LNCAP (cell line): Measurements from ENCODE around the gene YBX2.

Source experiments
- TF ChIP-seq, protein P1 (sequence below): fragments of 450-650 bp; IDR thresholded peaks from 2 replicates; pipeline ENCODE4 v1.5.1; 2017; ENCODE audit warnings: mild to moderate bottlenecking

Gene YBX2

DNA sequence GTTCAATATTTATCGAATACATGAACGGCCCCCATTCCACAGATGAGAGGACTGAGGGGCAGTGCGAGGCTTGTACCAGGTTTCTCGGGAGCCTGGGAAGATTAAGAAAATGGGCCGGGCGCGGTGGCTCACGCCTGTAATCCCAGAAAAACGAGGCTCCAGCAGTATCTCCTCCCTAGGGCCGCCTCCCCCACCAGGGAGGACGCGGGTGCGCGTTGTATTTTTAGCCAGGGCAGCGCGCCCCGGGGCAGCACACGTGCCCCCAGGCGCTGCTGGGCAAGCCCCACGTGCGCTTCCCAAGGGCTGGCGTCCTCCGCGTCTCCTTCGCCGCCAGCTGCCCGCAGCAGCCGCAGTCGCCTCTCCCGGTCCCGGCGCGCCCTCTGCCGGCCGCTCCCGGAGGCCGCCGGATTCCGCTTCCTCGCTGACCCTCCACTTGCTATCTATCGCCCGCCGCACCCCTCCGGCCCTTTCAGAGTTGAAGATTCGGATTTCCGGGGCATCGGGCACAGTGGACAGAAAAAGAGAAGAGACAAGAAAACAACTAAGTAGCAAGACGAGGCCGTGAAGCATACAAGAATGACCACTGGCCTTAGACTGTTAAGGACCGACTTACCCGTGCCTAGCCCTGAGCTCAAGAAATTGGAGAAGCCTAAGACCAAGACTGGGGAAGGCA is 1.9 kb upstream of the YBX2 start:
- TF ChIP-seq, protein P1, sequence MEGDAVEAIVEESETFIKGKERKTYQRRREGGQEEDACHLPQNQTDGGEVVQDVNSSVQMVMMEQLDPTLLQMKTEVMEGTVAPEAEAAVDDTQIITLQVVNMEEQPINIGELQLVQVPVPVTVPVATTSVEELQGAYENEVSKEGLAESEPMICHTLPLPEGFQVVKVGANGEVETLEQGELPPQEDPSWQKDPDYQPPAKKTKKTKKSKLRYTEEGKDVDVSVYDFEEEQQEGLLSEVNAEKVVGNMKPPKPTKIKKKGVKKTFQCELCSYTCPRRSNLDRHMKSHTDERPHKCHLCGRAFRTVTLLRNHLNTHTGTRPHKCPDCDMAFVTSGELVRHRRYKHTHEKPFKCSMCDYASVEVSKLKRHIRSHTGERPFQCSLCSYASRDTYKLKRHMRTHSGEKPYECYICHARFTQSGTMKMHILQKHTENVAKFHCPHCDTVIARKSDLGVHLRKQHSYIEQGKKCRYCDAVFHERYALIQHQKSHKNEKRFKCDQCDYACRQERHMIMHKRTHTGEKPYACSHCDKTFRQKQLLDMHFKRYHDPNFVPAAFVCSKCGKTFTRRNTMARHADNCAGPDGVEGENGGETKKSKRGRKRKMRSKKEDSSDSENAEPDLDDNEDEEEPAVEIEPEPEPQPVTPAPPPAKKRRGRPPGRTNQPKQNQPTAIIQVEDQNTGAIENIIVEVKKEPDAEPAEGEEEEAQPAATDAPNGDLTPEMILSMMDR, result peak; percentile 74

GRCh38 chr17:7295230-7296180 is 1.1 kb upstream of the YBX2 start:
- TF ChIP-seq, protein P1, result no peak

DNA sequence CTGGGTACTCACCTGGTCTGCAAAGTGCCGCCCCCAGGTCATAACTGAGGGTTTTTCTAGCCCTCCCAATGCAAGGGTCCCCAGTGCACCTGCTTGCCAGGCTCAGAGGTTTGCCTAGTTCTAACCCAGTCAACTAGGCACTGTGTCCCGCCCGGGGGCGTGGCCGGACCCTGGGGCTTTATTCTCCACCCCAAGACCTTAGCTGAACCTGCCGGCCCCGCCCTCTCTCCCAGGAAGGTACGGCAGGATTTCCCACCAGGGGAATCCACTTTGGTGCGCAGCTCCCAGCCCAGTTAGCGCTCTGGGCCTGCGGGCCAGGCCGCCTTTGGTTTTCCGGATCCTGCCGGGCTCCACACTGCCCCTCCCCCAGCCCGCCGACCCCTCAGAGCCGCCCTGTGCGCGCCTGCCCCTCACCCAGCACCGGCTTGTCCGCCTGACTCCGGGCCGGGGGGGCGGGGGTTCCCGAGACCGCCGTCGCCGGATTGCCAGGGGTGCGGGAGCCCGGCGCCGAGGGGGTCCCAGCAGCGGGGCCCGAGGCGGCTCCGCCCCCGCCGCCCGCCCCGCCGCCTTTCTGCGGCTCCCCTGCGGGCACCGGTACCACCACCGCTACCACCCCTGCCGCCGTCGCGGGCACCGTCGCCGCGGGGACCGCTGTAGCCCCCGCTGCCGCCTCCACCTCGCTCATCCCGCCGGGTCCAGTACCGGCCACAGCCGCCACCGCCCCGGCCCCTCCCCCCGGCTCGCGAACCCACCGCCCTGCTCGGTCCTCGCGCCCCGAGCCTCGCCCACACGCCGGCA is 424 bp downstream of the YBX2 start:
- TF ChIP-seq, protein P1, result no peak

DNA sequence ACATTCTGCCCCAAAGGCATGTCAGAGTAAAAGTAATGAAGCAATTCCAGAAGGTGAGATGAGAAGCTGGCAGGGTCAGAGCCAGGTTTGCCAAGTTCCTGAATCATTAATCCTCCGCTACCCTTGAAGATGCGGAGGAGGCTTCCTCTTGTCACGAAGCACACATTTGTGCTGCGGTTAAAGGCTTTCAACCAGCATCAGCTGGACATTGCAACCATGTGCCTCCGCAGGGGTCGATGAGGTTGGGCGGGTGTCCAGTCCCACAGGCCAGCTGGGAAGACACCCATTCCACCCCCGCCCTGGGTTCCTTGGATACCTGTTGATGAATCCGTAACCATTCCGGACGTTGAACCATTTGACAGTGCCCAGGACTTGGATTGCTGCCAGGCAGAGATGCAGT is 1.3 kb downstream of the YBX2 start:
- TF ChIP-seq, protein P1, result no peak

DNA sequence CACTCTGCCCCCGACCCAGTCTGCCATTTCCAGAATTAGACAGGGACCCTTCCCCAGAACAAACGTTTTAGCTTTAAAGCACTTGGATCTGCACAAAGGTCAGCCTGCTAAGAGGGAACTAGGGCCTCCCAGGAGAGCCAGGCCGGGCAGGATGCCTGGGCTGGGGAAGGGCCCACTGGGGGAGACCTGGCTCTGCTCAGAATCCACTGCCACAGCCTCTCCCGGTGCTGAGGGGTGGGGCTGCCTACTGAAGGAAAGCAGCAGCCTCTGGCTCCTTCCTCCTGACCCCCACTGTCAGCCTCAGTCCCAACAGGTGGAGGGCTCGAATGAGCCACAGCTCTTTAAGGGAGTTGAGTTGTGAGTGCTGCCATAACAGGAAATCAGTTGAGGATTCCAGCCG is 1.7 kb downstream of the YBX2 start:
- TF ChIP-seq, protein P1, result no peak

DNA sequence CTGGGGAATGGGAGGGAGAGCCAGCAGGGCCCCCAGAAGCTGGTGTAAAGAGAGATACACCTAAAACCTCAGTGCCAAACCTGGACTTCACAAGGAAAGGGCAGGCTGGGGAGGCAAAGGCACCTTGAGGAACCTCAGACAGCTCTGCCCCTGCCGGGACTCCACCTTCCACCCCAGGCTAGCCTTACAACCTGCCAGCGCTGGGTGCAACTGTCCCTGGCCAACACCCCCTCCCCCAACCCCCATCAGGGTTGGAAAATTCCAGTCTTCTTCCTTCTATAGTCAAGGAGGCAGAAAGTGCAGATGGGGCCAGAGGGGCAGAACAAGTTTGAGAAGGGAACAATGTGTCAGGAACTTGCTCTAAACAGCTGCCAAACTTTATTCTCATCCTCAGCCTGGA is 2.2 kb downstream of the YBX2 start:
- TF ChIP-seq, protein P1, result no peak

DNA sequence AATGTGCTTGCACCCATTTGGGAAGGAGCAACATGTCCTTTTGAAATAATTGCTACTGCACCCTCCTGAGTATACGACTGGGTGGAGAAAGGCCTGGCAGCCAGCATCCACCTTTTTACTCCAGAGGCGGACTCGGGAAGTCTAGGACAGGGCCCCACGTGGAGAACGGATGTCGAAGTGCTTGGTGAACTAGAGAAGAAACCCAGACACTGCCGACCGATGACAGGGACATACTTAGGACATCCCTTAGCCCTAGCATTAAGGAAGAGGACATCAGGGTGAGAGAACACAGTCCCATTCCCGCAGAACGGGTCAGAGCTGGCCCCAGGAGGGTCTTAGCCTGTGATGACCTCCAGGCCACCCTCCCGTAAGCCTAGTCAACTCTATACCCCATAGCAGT is 3.8 kb downstream of the YBX2 start:
- TF ChIP-seq, protein P1, result no peak
